Amygdala (tissue), 56 donors: Measurements from ENCODE around the gene WDR70.
"Not testable (repeated sequence)": the region's sequence is repeated elsewhere in the genome, so short reads cannot be mapped to it uniquely, and the experiment has no call there.

Experiments
- DNase-seq, 56 donors: peaks; one replicate each; lab custom pipeline; 2025; lab: John Stamatoyannopoulos, UW

Gene WDR70

GRCh38 chr5:37451991-37452390 is 72.9 kb downstream of the WDR70 start:
- DNase-seq = not testable (repeated sequence)

GRCh38 chr5:37453252-37453651 is 74.1 kb downstream of the WDR70 start:
- not testable (repeated sequence) for DNase-seq

GRCh38 chr5:37454402-37455055 is 75.4 kb downstream of the WDR70 start:
- not testable (repeated sequence) for DNase-seq

- DNase-seq = not testable (repeated sequence)
These were observed 84.3 kb downstream of the WDR70 start for GRCh38 chr5:37463191-37464051.

GRCh38 chr5:37464581-37464980 is 85.5 kb downstream of the WDR70 start:
- DNase-seq = peak in 7 of 56 donors; percentile 1 to 23 (median 4)

GRCh38 chr5:37469383-37469782 is 90.3 kb downstream of the WDR70 start:
- DNase-seq = peak in 1 of 56 donors; percentile 6

- DNase-seq = no peak
These were observed 92.6 kb downstream of the WDR70 start for GRCh38 chr5:37471666-37472197.

GRCh38 chr5:37477426-37477825 is 98.3 kb downstream of the WDR70 start:
- DNase-seq = no peak

- no peak for DNase-seq
These were observed 99.2 kb downstream of the WDR70 start for GRCh38 chr5:37478121-37478894.

GRCh38 chr5:37481395-37481794 is 102.3 kb downstream of the WDR70 start:
- DNase-seq = not testable (repeated sequence)

GRCh38 chr5:37490120-37490810 is 111.1 kb downstream of the WDR70 start:
- no peak for DNase-seq

GRCh38 chr5:37490931-37491330 is 111.8 kb downstream of the WDR70 start:
- DNase-seq = no peak

- DNase-seq = no peak
These were observed 113.8 kb downstream of the WDR70 start for GRCh38 chr5:37492778-37493555.

GRCh38 chr5:37494756-37495155 is 115.6 kb downstream of the WDR70 start:
- DNase-seq = no peak

GRCh38 chr5:37495210-37495609 is 116.1 kb downstream of the WDR70 start:
- DNase-seq = peak in 1 of 56 donors; percentile 8

GRCh38 chr5:37495668-37496347 is 116.7 kb downstream of the WDR70 start:
- no peak for DNase-seq

- no peak for DNase-seq
These were observed 117.9 kb downstream of the WDR70 start for GRCh38 chr5:37496902-37497445.

GRCh38 chr5:37501152-37501551 is 122.0 kb downstream of the WDR70 start:
- no peak for DNase-seq
